Testis (tissue), 3 donors: Measurements from ENCODE around the gene PURA. TPM values are rescaled to one million over a fixed set of nuclear protein-coding genes. Genes with fewer than 3 reads are reported as not detected.

Experiments
- DNase-seq: peaks from one replicate; pipeline ENCODE4 v3.0.0-alpha.2; 2019
- H3K27ac ChIP-seq, 2 donors: fragments of 200-600 bp; sonication (generic); one replicate each; pipeline ENCODE4 v1.5.1; 2019
- H3K27me3 ChIP-seq: fragments of 200-600 bp; sonication (generic); one replicate; pipeline ENCODE4 v1.5.1; 2019
- H3K36me3 ChIP-seq: fragments of 200-600 bp; sonication (generic); one replicate; pipeline ENCODE4 v1.5.1; 2017; ENCODE audit warnings: low read depth; ENCODE audit errors: missing control alignments
- H3K4me1 ChIP-seq: fragments of 200-600 bp; sonication (generic); one replicate; pipeline ENCODE4 v1.5.1; 2019
- H3K4me3 ChIP-seq, 2 donors: fragments of 200-600 bp; sonication (generic); one replicate each; pipeline ENCODE4 v1.5.1; 2017 to 2019
- H3K9me3 ChIP-seq: fragments of 200-600 bp; sonication (generic); one replicate; pipeline ENCODE4 v1.5.1; 2017
- POLR2A ChIP-seq: fragments of 450-650 bp; IDR thresholded peaks from one replicate; pipeline ENCODE4 v1.6.1; 2017; ENCODE audit warnings: antibody characterized with exemption, mild to moderate bottlenecking, moderate library complexity
- WGBS, 2 donors: methylation state at CpG; one replicate each; pipeline ENCODE4 v1.1.5; 2018; 5-methylcytosine and 5-hydroxymethylcytosine counted together
- intact Hi-C: fragments of 100-400 bp; cut with DNase I; formaldehyde crosslinking; loops from one replicate; pipeline ENCODE4 v1.15.1; 2023; ENCODE audit warnings: low total_unique reads
- polyA plus RNA-seq: library from polyadenylated mRNA; stranded (reverse); fragments of 350-450 nt; fragmentation: Illumina TruSeq; extraction: RNeasy Lipid Tissue Mini Kit (QIAGEN cat#74804); gene quantifications from one replicate; pipeline ENCODE4 v1.2.3, GENCODE V29; 2014; ENCODE audit warnings: low read depth, low replicate concordance; ENCODE audit not compliant: insufficient read depth
- total RNA-seq, 2 donors: library from RNA; depleted of rRNA; stranded (reverse); fragments of >200 nt; gene quantifications; one replicate each; pipeline ENCODE4 v1.2.3, GENCODE V29; 2016
- TF ChIP-seq, protein P1 (sequence below), 3 experiments: fragments of 450-650 bp in 2 of 3; fragments of 200-600 bp in 1 of 3; sonication (generic) in 1 of 3; IDR thresholded peaks; one replicate each; pipeline ENCODE4 v1.5.1; 2016 to 2019; ENCODE audit warnings: antibody characterized with exemption in 3 of 3, mild to moderate bottlenecking in 2 of 3, moderate library complexity in 1 of 3

The PURA gene
- total and polyA plus RNA-seq, 3 donors from 2014 or later = 9.3 to 26.9 (median 22.9) TPM

DNA sequence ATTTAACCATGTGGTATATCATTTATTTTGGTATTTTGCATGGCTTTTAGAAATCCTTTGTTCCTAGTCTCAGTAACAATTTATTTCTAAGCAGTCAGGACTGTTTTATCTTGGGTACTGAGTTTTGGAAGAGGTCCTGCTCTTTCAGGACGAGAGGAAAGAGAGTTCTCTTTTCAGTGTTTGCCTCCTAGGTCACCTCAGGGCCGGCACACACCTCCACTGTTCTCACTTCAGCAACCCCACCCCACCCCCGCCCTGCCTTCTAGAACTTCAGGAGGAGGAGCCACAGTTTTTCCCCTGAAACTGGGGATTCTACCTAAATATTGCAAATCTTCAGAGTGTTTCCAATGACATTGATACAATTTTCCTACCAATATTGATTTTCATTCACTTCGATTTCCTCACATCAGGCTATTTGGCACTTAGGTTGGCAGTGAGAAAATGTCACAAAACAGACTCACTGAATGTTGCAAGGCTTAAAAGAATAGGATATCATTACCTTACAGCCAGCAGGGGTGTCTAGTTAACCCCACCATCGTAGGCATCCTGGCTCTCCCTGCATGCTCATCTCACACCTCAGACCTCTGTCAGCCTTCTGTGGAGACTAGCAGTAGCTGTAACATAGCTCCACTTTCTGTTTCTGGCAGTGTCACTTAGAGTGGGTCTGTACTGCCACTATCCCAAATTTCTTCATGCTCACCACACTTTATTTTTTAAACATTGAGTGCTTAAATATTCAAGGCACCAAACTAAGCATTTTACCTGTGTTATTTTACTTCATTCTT, 17.2 kb downstream of the PURA start:
- no peak for DNase-seq

DNA sequence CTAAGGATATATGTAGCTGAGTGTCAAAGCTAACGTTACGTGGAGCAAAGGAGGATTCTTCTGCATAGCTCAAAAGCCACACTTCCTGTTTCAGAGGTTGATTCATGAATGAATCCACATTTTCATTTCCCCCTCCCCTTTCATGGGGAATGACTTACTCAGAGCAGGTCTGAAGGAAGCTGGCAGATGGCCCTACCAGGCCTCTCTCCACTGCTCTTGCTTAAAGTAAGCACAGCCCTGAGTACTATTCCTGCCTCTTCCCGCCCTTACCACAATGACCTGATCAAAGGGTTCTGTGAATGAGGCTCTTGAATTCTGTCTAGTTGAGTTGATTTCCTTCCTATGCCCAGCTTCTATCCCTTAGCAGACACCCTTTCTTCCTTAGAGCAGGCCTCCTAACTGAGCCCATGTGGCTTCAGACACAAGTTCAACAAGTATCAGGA, 18.1 kb downstream of the PURA start:
- TF ChIP-seq POLR2A = no peak
- TF ChIP-seq, protein P1, sequence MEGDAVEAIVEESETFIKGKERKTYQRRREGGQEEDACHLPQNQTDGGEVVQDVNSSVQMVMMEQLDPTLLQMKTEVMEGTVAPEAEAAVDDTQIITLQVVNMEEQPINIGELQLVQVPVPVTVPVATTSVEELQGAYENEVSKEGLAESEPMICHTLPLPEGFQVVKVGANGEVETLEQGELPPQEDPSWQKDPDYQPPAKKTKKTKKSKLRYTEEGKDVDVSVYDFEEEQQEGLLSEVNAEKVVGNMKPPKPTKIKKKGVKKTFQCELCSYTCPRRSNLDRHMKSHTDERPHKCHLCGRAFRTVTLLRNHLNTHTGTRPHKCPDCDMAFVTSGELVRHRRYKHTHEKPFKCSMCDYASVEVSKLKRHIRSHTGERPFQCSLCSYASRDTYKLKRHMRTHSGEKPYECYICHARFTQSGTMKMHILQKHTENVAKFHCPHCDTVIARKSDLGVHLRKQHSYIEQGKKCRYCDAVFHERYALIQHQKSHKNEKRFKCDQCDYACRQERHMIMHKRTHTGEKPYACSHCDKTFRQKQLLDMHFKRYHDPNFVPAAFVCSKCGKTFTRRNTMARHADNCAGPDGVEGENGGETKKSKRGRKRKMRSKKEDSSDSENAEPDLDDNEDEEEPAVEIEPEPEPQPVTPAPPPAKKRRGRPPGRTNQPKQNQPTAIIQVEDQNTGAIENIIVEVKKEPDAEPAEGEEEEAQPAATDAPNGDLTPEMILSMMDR (IDR thresholded peaks at IDR 0.05) = no peak
- no peak overlapping the region for H3K27ac ChIP-seq
- H3K4me3 ChIP-seq = no peak overlapping the region
- H3K36me3 ChIP-seq = no peaks in the 10 kb centered on the region
- 81 to 93% methylated on average over 3 of the region's 3 CpGs for WGBS, 2 donors
- peak; percentile 14 for DNase-seq
- no peaks in the 10 kb centered on the region for H3K27me3 ChIP-seq
- no peaks in the 10 kb centered on the region for H3K9me3 ChIP-seq
- intact Hi-C loops = no loop called here
- H3K4me1 ChIP-seq = no peaks in the 10 kb centered on the region

More for the DNA sequence above, 17.2 kb downstream of the PURA start:
- intact Hi-C loops = no loop called here
- no peak overlapping the region for H3K4me3 ChIP-seq
- TF ChIP-seq, protein P1 (IDR thresholded peaks at IDR 0.05) = no peak
- TF ChIP-seq POLR2A = no peak
- H3K27ac ChIP-seq = no peak overlapping the region
- WGBS, 2 donors = 71 to 73% methylated on average over 5 of the region's 5 CpGs
- no peaks in the 10 kb centered on the region for H3K4me1 ChIP-seq
- H3K36me3 ChIP-seq = no peaks in the 10 kb centered on the region
- no peaks in the 10 kb centered on the region for H3K9me3 ChIP-seq
- no peaks in the 10 kb centered on the region for H3K27me3 ChIP-seq

DNA sequence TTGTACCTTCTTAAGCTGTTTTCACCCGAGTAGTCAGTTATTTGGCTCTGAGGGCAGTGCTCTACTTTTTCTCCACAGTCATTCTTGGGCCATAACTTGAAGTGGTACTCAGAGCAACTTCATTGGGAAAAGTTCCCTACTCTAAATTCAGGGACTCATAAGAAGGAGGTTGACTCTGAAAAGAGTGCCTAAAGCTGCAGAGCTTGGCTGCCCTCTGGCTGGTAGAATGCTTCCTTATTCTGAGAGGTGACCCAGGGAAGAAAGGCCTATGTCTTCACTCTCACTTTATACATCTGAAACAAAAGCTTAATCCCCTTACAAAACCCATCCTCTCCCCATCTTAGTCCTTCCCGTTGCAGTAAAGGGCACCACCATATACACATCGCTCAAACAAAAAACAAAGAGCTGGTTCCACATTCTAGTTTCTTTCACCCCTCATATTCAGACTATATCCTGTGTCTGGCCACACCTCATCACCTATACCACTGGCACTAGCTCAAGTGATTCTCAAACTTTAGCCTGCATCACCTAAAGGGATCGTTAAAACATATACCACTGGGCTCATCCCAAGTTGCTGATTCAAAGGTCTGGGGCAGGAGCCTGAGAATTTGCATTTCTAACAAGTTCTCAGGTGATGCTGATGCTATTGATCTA, 19.7 kb downstream of the PURA start:
- DNase-seq = no peak
- no peaks in the 10 kb centered on the region for H3K27me3 ChIP-seq
- no peaks in the 10 kb centered on the region for H3K9me3 ChIP-seq
- WGBS, 2 donors = 89 to 90% methylated on average over 4 of the region's 4 CpGs
- intact Hi-C loops = no loop called here
- no peaks in the 10 kb centered on the region for H3K36me3 ChIP-seq
- no peak overlapping the region for H3K27ac ChIP-seq
- TF ChIP-seq, protein P1 (IDR thresholded peaks at IDR 0.05) = no peak
- TF ChIP-seq POLR2A = no peak
- no peaks in the 10 kb centered on the region for H3K4me1 ChIP-seq
- no peak overlapping the region for H3K4me3 ChIP-seq

DNA sequence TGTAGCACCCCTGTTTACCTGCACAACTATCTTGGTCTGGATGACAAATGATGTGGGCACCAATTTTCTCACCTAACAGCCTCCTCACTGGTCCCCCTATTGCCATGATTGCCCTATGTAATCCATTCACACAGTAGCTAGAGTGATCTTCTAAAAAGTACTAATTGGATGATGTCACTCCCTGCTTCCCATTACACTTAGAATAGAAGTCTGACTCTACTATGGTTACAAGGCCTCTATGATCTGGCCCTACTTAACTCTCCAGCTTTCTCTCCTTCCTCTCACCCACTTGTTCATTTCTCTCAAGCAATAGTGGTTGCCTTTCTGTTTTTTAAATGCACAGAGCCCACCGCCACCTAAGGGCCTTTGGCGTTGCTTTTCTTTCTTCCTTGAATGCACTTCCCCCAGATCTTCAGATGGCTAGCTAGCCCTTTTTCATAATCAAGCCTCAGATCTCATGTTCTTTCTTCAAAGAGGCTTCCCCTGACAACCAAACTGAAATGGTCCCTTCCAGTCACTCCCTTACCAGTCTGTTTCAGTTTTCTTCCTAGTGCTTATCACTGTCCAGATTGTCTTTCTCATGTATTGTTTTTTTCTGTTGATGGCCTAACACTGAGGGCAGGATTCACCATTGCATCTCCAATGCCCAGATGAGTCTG, 20.5 kb downstream of the PURA start:
- H3K27ac ChIP-seq = no peak overlapping the region
- no peak for DNase-seq
- 92 to 94% methylated on average over 2 of the region's 2 CpGs for WGBS, 2 donors
- intact Hi-C loops = no loop called here
- no peaks in the 10 kb centered on the region for H3K4me1 ChIP-seq
- H3K36me3 ChIP-seq = no peaks in the 10 kb centered on the region
- no peaks in the 10 kb centered on the region for H3K9me3 ChIP-seq
- no peak overlapping the region for H3K4me3 ChIP-seq
- TF ChIP-seq, protein P1 (IDR thresholded peaks at IDR 0.05) = no peak
- TF ChIP-seq POLR2A = no peak
- no peaks in the 10 kb centered on the region for H3K27me3 ChIP-seq
